Activated CD8-positive, alpha-beta memory T cell treated with anti-CD3 and anti-CD28 coated beads, Interleukin-2, amount 50 U/mL, for 24 hours (primary cell): ENCODE measurements around the gene CHMP4B.

Source experiments
- DNase-seq: peaks from one replicate; pipeline ENCODE4 v3.0.0-alpha.2; 2020; ENCODE audit errors: extremely low read depth

CHMP4B gene

GRCh38 chr20:33863440-33864323 is 52.5 kb downstream of the CHMP4B start:
- DNase-seq, result no peak

GRCh38 chr20:33864324-33864963 is 53.3 kb downstream of the CHMP4B start:
- DNase-seq, result no peak

GRCh38 chr20:33865761-33866370 is 54.7 kb downstream of the CHMP4B start:
- DNase-seq, result no peak

GRCh38 chr20:33866398-33867100 is 55.4 kb downstream of the CHMP4B start:
- DNase-seq, result no peak

GRCh38 chr20:33868042-33868441 is 56.9 kb downstream of the CHMP4B start:
- DNase-seq, result no peak

- DNase-seq, result no peak
These were observed 57.4 kb downstream of the CHMP4B start for GRCh38 chr20:33868595-33868994.

- DNase-seq, result no peak
These were observed 58.1 kb downstream of the CHMP4B start for GRCh38 chr20:33869283-33869682.

- no peak for DNase-seq
These were observed 60.2 kb downstream of the CHMP4B start for GRCh38 chr20:33871362-33871761.

- no peak for DNase-seq
These were observed 63.0 kb downstream of the CHMP4B start for GRCh38 chr20:33874129-33874528.

- no peak for DNase-seq
These were observed 63.9 kb downstream of the CHMP4B start for GRCh38 chr20:33875055-33875454.

GRCh38 chr20:33875534-33876026 is 64.4 kb downstream of the CHMP4B start:
- no peak for DNase-seq

GRCh38 chr20:33878583-33878982 is 67.4 kb downstream of the CHMP4B start:
- no peak for DNase-seq

- DNase-seq, result no peak
These were observed 69.2 kb downstream of the CHMP4B start for GRCh38 chr20:33880396-33880795.

- DNase-seq, result no peak
These were observed 70.8 kb downstream of the CHMP4B start for GRCh38 chr20:33881989-33882388.

GRCh38 chr20:33882481-33882880 is 71.3 kb downstream of the CHMP4B start:
- DNase-seq, result no peak

GRCh38 chr20:33883164-33883563 is 72.0 kb downstream of the CHMP4B start:
- DNase-seq, result no peak

GRCh38 chr20:33884633-33885032 is 73.5 kb downstream of the CHMP4B start:
- no peak for DNase-seq

- DNase-seq, result no peak
These were observed 78.2 kb downstream of the CHMP4B start for GRCh38 chr20:33889312-33889711.

- no peak for DNase-seq
These were observed 79.4 kb downstream of the CHMP4B start for GRCh38 chr20:33890557-33890956.

- no peak for DNase-seq
These were observed 82.2 kb downstream of the CHMP4B start for GRCh38 chr20:33893314-33893713.

- no peak for DNase-seq
These were observed 83.7 kb downstream of the CHMP4B start for GRCh38 chr20:33894798-33895197.

- no peak for DNase-seq
These were observed 85.4 kb downstream of the CHMP4B start for GRCh38 chr20:33896509-33896908.
